Cortex of kidney (tissue), 1 donor: Measurements from ENCODE around the gene CPOX.
"Not testable (repeated sequence)": the region's sequence is repeated elsewhere in the genome, so short reads cannot be mapped to it uniquely, and the experiment has no call there.

Source experiments
- DNase-seq: peaks from one replicate; lab custom pipeline; 2025; lab: John Stamatoyannopoulos, UW

CPOX gene

GRCh38 chr3:98561727-98562521, 31.5 kb downstream of the CPOX start:
- no peak for DNase-seq

GRCh38 chr3:98560911-98561310, 32.5 kb downstream of the CPOX start:
- DNase-seq, result no peak

- not testable (repeated sequence) for DNase-seq
Measured at GRCh38 chr3:98559769-98560168, 33.6 kb downstream of the CPOX start.

- no peak for DNase-seq
Measured at GRCh38 chr3:98558100-98558827, 35.1 kb downstream of the CPOX start.

GRCh38 chr3:98557324-98558010, 35.9 kb downstream of the CPOX start:
- DNase-seq, result no peak

- no peak for DNase-seq
Measured at GRCh38 chr3:98556164-98557130, 37.0 kb downstream of the CPOX start.

GRCh38 chr3:98555025-98555379, 38.4 kb downstream of the CPOX start:
- DNase-seq, result no peak

- DNase-seq, result no peak
Measured at GRCh38 chr3:98554580-98554979, 38.8 kb downstream of the CPOX start.

- DNase-seq, result no peak
Measured at GRCh38 chr3:98553753-98554152, 39.7 kb downstream of the CPOX start.

- DNase-seq, result no peak
Measured at GRCh38 chr3:98553021-98553563, 40.3 kb downstream of the CPOX start.

GRCh38 chr3:98552232-98553020, 41.0 kb downstream of the CPOX start:
- no peak for DNase-seq

- DNase-seq, result no peak
Measured at GRCh38 chr3:98551754-98552153, 41.7 kb downstream of the CPOX start.

- no peak for DNase-seq
Measured at GRCh38 chr3:98551236-98551635, 42.2 kb downstream of the CPOX start.

GRCh38 chr3:98550833-98551232, 42.6 kb downstream of the CPOX start:
- DNase-seq, result no peak

- no peak for DNase-seq
Measured at GRCh38 chr3:98548544-98548943, 44.9 kb downstream of the CPOX start.

GRCh38 chr3:98545940-98546339, 47.5 kb downstream of the CPOX start:
- no peak for DNase-seq

- DNase-seq, result no peak
Measured at GRCh38 chr3:98542623-98543022, 50.8 kb downstream of the CPOX start.

GRCh38 chr3:98541695-98542094, 51.7 kb downstream of the CPOX start:
- no peak for DNase-seq

GRCh38 chr3:98540346-98540745, 53.1 kb downstream of the CPOX start:
- DNase-seq, result no peak

- DNase-seq, result no peak
Measured at GRCh38 chr3:98536456-98537017, 56.9 kb downstream of the CPOX start.
